ENCODE data around the gene CLDN16. TPM values are rescaled to one million over a fixed set of nuclear protein-coding genes. Genes with fewer than 3 reads are reported as not detected.

Gene CLDN16
- polyA plus RNA-seq, 3 donors = not detected

DNA sequence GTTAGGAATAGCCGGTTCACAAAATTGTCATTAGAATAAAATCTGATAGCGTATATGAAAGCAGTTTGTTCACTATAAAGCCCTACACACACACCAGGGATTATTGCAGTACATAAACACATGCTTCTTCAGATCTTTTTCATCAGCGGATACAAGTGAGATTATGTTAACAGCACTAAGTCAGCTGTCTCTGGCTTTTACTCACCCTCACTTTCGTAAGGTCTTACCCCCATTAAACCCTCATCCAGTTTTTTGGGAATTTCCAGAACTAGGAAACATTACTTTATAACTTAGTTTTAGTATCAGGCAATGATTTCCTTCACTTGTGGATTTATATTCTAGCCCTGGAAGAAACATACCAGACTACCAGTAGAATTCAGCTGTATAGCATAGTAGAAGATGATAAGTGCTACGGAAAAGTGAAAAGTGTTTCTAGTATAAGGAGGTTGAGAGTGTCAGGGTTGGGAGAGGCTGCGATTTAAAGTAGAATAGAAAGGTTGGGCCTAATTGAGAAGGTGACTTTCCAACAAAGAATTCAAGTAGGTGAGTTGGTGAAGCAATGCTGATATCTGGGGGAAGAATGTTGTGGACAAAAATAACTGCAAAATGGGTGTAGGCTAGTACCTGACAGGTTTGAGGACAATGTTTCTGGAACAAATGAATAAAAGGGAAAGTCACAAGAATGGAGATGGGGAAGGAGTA lies 39.0 kb downstream of the CLDN16 start:
- no peak overlapping the region for H2AFZ ChIP-seq (ENCODE audit: insufficient read depth, low read depth, low read length, poor library complexity, severe bottlenecking)
- H3K27me3 ChIP-seq (ENCODE audit: control insufficient read depth in 2 of 2, insufficient read depth in 2 of 2, low read length in 2 of 2) = peaks cover 0 to 3% of the 10 kb centered on the region in 2 donors
- Mint-ChIP-seq H3K27ac (no peak overlapping the region), H3K4me1 (peaks cover 3% of the 10 kb centered on the region), H3K9me3 (peaks cover 0 to 2% (median 0%) of the 10 kb centered on the region in 7 donors), H3K4me3 (no peak overlapping the region), H3K27me3 (ENCODE audit: low read depth in 3 of 3) (peaks cover 0 to 4% (median 2%) of the 10 kb centered on the region in 3 donors), H3K36me3 (no peaks in the 10 kb centered on the region)
- no peak overlapping the region for H3K4me2 ChIP-seq (replicated peaks; ENCODE audit: extremely low read depth, low read length, poor library complexity, severe bottlenecking)
- DNase-seq = no peak
- H3K4me3 ChIP-seq (replicated peaks in 1 of 3; ENCODE audit: low read depth in 2 of 3, low read length in 3 of 3) = no peak overlapping the region
- H3K27ac ChIP-seq (ENCODE audit: low read depth in 1 of 2, low read length in 2 of 2) = no peak overlapping the region
- H3K9me3 ChIP-seq (replicated peaks in 1 of 2; ENCODE audit: control insufficient read depth in 1 of 2, insufficient read depth in 1 of 2, low read length in 2 of 2) = no peaks in the 10 kb centered on the region
- TF ChIP-seq CTCF (IDR thresholded peaks at IDR 0.05) = no peak
- intact Hi-C loops (cut with micrococcal nuclease) = loop anchor here in 1 of 2 donors (10.0 kb wide), 1 partner anchor 472 kb away; no protein-coding TSS in a partner anchor
- no peaks in the 10 kb centered on the region for H4K20me1 ChIP-seq (ENCODE audit: insufficient read depth, low read length)
- H3K79me2 ChIP-seq (ENCODE audit: insufficient read depth, low read length) = no peaks in the 10 kb centered on the region
- H3K4me1 ChIP-seq (ENCODE audit: control insufficient read depth in 1 of 2, insufficient read depth in 2 of 2, low read length in 2 of 2) = no peaks in the 10 kb centered on the region
- H3K9ac ChIP-seq (ENCODE audit: insufficient read depth, low read length, poor library complexity, severe bottlenecking) = no peak overlapping the region
- no peaks in the 10 kb centered on the region for H3K36me3 ChIP-seq (replicated peaks in 1 of 2; ENCODE audit: control insufficient read depth in 1 of 2, insufficient read depth in 2 of 2, low read length in 2 of 2)
- 86% methylated on average over 2 of the region's 6 CpGs for WGBS (ENCODE audit: insufficient coverage)

DNA sequence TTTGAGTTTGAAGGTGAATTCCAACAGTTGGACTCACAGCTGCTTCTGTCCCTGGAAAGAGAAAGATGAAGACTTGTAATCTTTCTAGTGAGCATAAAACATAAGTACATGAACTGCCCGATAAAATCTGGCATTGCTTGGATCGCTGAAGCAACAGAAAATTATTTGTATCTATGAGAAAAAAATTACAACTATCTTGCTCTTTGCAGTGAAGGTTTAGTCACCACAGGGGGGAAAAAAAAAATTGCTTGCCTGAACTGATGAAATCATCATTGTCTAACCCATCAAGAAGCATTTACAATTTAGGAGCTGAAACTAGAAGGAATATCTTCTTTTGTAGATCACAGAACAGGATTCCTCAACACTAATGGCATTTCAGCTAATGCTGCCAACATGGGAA lies 41.7 kb downstream of the CLDN16 start:
- intact Hi-C loops (cut with micrococcal nuclease) = loop anchor here in 1 of 2 donors (10.0 kb wide), 1 partner anchor 475 kb away; no protein-coding TSS in a partner anchor
- H3K9me3 Mint-ChIP-seq = peaks cover 0 to 4% (median 0%) of the 10 kb centered on the region in 7 donors
- no peak for TF ChIP-seq CTCF (IDR thresholded peaks at IDR 0.05)

More for the DNA sequence above, 41.7 kb downstream of the CLDN16 start:
- peaks cover 0 to 3% of the 10 kb centered on the region in 2 donors for H3K27me3 ChIP-seq (ENCODE audit: control insufficient read depth in 2 of 2, insufficient read depth in 2 of 2, low read length in 2 of 2)
- H3K27ac Mint-ChIP-seq = no peak overlapping the region
- H3K4me2 ChIP-seq (replicated peaks; ENCODE audit: extremely low read depth, low read length, poor library complexity, severe bottlenecking) = no peak overlapping the region
- H3K9me3 ChIP-seq (replicated peaks in 1 of 2; ENCODE audit: control insufficient read depth in 1 of 2, insufficient read depth in 1 of 2, low read length in 2 of 2) = no peaks in the 10 kb centered on the region
- no peak overlapping the region for H3K4me3 Mint-ChIP-seq
- H3K36me3 ChIP-seq (replicated peaks in 1 of 2; ENCODE audit: control insufficient read depth in 1 of 2, insufficient read depth in 2 of 2, low read length in 2 of 2) = no peaks in the 10 kb centered on the region
- no peak overlapping the region for H3K27ac ChIP-seq (ENCODE audit: low read depth in 1 of 2, low read length in 2 of 2)
- no peak overlapping the region for H3K4me3 ChIP-seq (replicated peaks in 1 of 3; ENCODE audit: low read depth in 2 of 3, low read length in 3 of 3)
- no CpG with 5 or more reads among the region's 2 CpGs for WGBS (ENCODE audit: insufficient coverage)
- H3K79me2 ChIP-seq (ENCODE audit: insufficient read depth, low read length) = no peaks in the 10 kb centered on the region
- no peaks in the 10 kb centered on the region for H3K4me1 ChIP-seq (ENCODE audit: control insufficient read depth in 1 of 2, insufficient read depth in 2 of 2, low read length in 2 of 2)
- H3K36me3 Mint-ChIP-seq = no peaks in the 10 kb centered on the region
- no peak for DNase-seq
- H3K9ac ChIP-seq (ENCODE audit: insufficient read depth, low read length, poor library complexity, severe bottlenecking) = no peak overlapping the region
- H3K27me3 Mint-ChIP-seq (ENCODE audit: low read depth in 3 of 3) = peaks cover 1 to 4% (median 2%) of the 10 kb centered on the region in 3 donors
- no peak overlapping the region for H2AFZ ChIP-seq (ENCODE audit: insufficient read depth, low read depth, low read length, poor library complexity, severe bottlenecking)
- H3K4me1 Mint-ChIP-seq = no peaks in the 10 kb centered on the region
- H4K20me1 ChIP-seq (ENCODE audit: insufficient read depth, low read length) = no peaks in the 10 kb centered on the region
